Gastrocnemius medialis (tissue), 4 donors: ENCODE data around the gene ZBTB34.

Experiments used
- POLR2A ChIP-seq, 2 donors: fragments of 450-650 bp; IDR thresholded peaks; one replicate each; pipeline ENCODE4 v1.6.1; 2017; ENCODE audit warnings: antibody characterized with exemption in 2 of 2, mild to moderate bottlenecking in 2 of 2, moderate library complexity in 2 of 2
- TF ChIP-seq, protein P1 (sequence below), 5 experiments: fragments of 450-650 bp in 3 of 5; fragments of 200-600 bp in 2 of 5; sonication (generic) in 2 of 5; IDR thresholded peaks in 4 of 5; conservative IDR thresholded peaks in 1 of 5; 1 replicate in 4 of 5; 2 replicates in 1 of 5; pipeline ENCODE4 v1.5.1; 2016 to 2019; ENCODE audit warnings: antibody characterized with exemption in 5 of 5, mild to moderate bottlenecking in 3 of 5, moderate library complexity in 3 of 5

DNA sequence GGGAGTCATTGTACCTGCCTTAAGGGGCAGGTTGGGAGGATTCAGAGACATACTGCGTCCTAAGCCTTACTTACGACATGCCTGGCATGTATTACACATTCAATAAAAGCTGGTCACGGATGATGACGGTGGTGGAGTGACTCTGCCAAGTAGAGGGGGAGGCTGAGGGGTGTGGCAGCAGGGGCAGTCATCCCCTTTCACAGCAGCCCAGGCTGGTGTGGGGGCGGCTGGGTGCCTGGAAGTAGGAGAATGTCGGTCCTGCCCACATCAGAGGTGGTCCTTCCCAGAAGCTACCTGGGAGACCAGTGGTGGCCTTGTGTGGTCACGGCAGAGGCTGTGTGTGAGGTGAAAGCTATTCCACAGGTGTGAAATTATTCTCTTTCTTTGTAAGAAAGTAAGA, 8.9 kb downstream of the ZBTB34 start:
- TF ChIP-seq, protein P1, sequence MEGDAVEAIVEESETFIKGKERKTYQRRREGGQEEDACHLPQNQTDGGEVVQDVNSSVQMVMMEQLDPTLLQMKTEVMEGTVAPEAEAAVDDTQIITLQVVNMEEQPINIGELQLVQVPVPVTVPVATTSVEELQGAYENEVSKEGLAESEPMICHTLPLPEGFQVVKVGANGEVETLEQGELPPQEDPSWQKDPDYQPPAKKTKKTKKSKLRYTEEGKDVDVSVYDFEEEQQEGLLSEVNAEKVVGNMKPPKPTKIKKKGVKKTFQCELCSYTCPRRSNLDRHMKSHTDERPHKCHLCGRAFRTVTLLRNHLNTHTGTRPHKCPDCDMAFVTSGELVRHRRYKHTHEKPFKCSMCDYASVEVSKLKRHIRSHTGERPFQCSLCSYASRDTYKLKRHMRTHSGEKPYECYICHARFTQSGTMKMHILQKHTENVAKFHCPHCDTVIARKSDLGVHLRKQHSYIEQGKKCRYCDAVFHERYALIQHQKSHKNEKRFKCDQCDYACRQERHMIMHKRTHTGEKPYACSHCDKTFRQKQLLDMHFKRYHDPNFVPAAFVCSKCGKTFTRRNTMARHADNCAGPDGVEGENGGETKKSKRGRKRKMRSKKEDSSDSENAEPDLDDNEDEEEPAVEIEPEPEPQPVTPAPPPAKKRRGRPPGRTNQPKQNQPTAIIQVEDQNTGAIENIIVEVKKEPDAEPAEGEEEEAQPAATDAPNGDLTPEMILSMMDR (IDR thresholded peaks at IDR 0.05 in 4 of 5, conservative IDR thresholded peaks at IDR 0.05 in 1 of 5): no peak
- no peak for TF ChIP-seq POLR2A (IDR thresholded peaks at IDR 0.05)
